Mononuclear cell (primary cell): ENCODE results near the gene CDH24. TPM values are rescaled to one million over a fixed set of nuclear protein-coding genes. Genes with fewer than 3 reads are reported as not detected.

Experiments
- H3K27me3 ChIP-seq: 2 replicates; pipeline ENCODE4 v1.6.0; 2011; ENCODE audit warnings: low read length, control low read depth; ENCODE audit not compliant: insufficient read depth
- H3K4me1 ChIP-seq: 2 replicates; pipeline ENCODE4 v1.5.1; 2011; ENCODE audit warnings: mild to moderate bottlenecking, low read length, control low read depth; ENCODE audit not compliant: insufficient read depth
- H3K4me3 ChIP-seq: 2 replicates; pipeline ENCODE4 v1.5.1; 2011; ENCODE audit warnings: mild to moderate bottlenecking, low read length, moderate library complexity
- H3K9me3 ChIP-seq: 2 replicates; pipeline ENCODE4 v1.5.1; 2011; ENCODE audit warnings: low read depth, mild to moderate bottlenecking, control low read depth, low read length
- total RNA-seq: library from RNA; depleted of rRNA; stranded (reverse); fragments of >200 nt; gene quantifications from one replicate; pipeline ENCODE4 v1.2.3, GENCODE V29; 2012

Gene CDH24
- 0.63 TPM for total RNA-seq

DNA sequence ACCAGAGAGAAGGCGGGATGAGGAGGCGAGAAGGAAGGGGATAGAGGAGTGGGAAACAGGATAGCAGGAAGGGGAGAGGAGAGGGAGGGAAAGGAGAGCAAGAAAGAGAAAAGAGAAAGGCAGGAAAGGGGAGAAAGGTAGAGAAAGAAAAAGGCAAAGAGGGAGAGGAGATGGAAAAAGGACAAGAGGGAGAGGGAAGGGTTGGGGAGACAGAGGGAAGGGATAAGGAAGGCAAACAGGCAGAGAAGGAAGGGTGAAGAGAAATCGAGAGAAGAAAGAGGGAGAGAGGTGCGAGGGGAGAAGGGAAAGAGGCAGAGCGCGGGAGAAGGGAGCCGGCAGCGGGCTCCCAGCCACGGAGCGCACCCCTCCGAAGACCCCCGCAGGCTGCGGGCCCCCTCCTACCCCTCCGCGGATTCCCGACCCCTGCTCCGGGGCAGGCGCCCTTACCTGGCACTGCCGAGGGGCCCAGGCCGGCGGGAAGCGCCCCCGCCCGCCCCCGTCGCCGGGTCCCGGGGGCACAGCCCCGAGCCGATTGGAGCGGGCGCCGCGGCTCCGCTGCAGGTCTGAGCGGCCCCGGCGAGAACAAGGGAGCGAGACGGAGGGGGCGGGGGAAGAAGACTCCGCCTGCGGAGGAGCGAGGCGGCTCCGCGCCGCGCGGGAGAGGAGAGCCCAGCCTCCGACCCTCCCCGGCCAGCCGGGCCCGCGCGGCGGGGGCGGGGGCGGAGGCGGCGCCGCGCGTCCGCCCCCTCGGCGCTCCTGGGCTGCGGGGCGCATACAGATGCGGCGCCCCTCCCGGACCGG, at the start of gene CDH24:
Gene CDH24, minus strand, starts transcription at position 565 of the 801 bp plus-strand sequence. CDS start 1,787 bp downstream, outside the sequence.
- Histone ChIP-seq H3K4me3 (peak within 1 kb of the TSS; percentile 47), H3K4me1 (peaks cover 20% of the 10 kb centered on the region), H3K9me3 (no peaks in the 10 kb centered on the region), H3K27me3 (no peaks in the 10 kb centered on the region)

DNA sequence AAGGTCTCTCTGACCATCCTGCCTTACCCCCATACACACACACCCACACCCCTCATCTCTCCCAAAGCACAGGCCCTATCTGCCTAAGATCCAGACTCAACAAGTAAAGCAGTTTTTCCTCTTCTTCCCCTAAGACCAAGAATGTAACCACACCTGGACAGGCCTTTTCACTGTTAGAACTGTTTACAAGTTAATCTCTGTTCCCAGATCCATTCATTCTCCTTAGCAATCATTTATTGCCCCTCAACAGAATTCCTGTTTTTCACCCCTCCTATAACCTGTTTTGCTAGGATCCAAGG, 49.4 kb upstream of the CDH24 start:
- Histone ChIP-seq H3K9me3 (no peaks in the 10 kb centered on the region), H3K4me3 (no peak overlapping the region), H3K27me3 (peaks cover 2% of the 10 kb centered on the region), H3K4me1 (peaks cover 19% of the 10 kb centered on the region)

DNA sequence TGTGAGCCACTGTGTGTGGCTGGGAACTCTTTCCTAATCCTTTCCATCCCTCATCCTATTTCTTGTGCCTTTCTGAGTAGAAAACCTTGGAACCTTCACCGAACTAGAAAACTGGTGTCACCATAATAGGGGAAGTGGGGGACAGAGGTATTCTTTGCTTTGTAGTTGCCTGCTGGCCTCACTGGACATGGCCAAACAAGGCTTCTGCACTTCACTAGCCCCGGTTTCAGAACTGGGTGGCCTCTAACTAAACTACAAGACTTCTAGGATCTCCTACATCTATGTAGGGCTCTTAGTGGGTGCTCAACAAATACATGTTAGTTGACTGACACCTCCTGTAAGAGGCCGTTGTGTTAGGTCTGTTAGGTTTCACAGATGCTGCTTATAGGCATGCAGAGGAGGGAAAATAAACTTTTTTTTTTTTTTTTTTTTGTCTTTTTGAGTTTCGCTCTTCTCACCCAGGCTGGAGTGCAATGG, 48.1 kb upstream of the CDH24 start:
- H3K4me3 ChIP-seq = no peak overlapping the region
- H3K4me1 ChIP-seq = peaks cover 9% of the 10 kb centered on the region
- no peaks in the 10 kb centered on the region for H3K27me3 ChIP-seq
- no peaks in the 10 kb centered on the region for H3K9me3 ChIP-seq

DNA sequence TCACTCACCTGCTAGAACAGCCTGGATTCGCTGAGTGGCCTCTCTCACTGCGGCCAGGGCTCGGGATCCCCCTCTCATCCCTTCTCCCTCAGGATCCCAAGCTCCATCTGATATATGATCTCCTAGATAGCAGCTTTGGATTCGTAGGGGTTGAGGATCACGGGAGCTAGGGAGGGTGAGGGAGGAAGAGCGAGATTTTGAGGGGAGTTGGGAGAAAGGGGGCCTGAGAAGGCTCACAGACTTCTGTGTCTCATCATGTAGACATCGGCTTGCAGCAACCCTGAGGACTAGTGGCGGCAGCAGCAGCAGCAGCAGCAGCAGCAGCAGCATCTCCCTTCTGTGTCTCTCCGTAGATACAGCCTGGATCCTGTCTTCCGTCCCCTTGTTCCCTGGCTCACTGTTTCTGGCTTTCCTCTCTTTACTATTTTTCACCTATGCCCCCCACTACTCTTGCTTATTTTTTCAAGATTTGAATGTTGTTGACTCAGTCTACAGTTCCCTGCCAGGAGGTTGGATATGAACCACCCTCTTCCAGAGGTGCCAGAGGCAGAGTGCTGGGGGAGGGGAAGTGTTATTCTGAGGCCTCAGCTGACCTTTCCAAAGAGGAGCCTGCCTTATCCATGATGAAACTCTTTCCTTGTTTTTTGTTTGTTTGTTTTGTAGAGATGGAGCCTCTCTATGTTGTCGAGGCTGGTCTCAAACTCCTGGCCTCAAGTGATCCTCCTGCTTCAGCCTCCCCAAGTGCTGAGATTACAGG, 47.4 kb upstream of the CDH24 start, which contains the start of gene CIROP:
Gene CIROP, minus strand, starts transcription at position 399 of the 757 bp plus-strand sequence. Its CDS starts 69 bp downstream, at position 330.
- Histone ChIP-seq H3K4me1 (peaks cover 9% of the 10 kb centered on the region), H3K9me3 (no peaks in the 10 kb centered on the region), H3K4me3 (no peak within 1 kb of the TSS), H3K27me3 (no peaks in the 10 kb centered on the region)

GRCh38 chr14:23104070-23104590, 46.8 kb upstream of the CDH24 start:
- H3K9me3 ChIP-seq = no peaks in the 10 kb centered on the region
- no peaks in the 10 kb centered on the region for H3K27me3 ChIP-seq
- H3K4me1 ChIP-seq = peaks cover 9% of the 10 kb centered on the region
- H3K4me3 ChIP-seq = no peak overlapping the region

DNA sequence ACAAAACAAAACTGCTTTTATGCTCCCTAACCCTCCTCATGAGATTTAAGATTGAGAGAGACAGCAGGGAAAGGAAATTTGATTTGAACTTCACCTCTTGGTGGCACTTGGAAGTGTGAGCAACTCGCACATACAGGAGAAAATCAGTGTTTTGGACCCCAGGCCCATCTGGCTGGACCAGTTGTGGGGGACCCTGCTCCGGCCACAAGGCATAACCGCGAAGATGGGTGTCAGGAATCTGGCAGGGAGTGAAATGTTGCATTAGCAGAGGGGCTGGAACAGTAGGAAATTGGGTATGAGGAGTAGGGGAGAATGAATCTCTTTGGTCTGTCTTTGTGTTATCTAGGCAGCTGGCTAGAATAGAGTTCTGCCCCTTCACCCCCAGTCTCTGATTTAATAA, 46.3 kb upstream of the CDH24 start:
- Histone ChIP-seq H3K4me1 (peaks cover 9% of the 10 kb centered on the region), H3K4me3 (no peak overlapping the region), H3K9me3 (no peaks in the 10 kb centered on the region)

DNA sequence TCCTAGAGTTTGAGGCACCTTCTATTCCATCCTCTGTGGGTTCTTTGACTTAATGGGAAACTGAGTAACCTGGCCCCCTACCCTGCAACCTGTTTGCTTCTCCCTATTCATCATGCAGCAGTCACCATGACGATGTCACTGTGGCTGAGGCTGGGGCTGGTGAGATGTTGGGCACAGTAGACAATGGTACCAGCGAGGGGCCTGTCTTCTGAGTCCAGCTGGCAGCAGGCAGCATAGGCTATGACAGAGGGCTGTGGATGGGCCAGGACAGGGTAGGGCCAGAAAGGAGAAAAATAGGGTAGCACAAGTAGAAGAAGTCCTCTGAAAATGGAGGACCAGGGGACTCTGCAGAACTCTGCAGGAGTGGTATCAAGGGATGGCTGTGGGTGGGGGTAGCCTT, 45.5 kb upstream of the CDH24 start:
- Histone ChIP-seq H3K27me3 (no peaks in the 10 kb centered on the region), H3K9me3 (no peaks in the 10 kb centered on the region), H3K4me3 (no peak overlapping the region), H3K4me1 (peaks cover 9% of the 10 kb centered on the region)

More for the DNA sequence above, 46.3 kb upstream of the CDH24 start:
- H3K27me3 ChIP-seq = no peaks in the 10 kb centered on the region

GRCh38 chr14:23101986-23102625, 44.8 kb upstream of the CDH24 start:
- Histone ChIP-seq H3K4me3 (no peak overlapping the region), H3K4me1 (peaks cover 14% of the 10 kb centered on the region), H3K27me3 (no peaks in the 10 kb centered on the region), H3K9me3 (no peaks in the 10 kb centered on the region)

DNA sequence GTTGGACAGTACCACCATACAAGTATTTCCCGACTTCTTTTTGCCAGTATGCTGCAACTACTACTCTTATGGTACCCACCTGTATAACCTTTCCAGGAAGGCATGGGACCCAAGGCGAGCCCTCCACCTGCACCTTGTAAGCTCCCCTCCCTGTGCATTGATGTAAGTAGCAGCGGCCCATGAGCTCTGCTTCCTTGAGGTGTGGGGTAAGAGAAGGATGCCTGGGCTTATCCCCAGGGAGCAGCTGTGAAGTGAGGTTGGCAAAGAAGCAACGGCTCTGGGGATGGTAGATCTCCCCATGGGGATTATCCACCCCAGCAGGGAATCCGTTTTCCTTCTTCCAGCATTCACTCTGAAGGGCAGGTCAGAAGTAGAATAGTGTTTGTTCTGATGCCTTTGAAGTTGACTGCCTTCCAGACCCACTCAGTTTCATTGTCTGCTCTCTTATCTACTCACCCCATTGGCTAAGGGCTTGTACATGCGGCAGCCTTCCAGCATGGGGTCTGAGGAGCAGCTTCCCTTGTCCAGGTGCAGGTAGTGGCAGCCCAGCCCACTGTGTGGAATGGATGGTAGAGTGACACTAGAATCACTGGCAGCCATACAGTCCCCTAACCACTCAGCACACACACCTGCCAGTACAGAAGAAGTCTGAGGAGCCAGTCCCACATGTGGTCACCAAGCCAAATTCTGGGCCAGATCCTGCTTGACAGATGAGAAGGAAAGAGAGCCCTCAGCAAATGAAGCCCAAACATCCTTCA, 44.1 kb upstream of the CDH24 start:
- Histone ChIP-seq H3K4me1 (peaks cover 21% of the 10 kb centered on the region), H3K4me3 (no peak overlapping the region), H3K9me3 (no peaks in the 10 kb centered on the region), H3K27me3 (no peaks in the 10 kb centered on the region)

GRCh38 chr14:23099212-23099861, 42.0 kb upstream of the CDH24 start:
- Histone ChIP-seq H3K4me1 (peaks cover 15% of the 10 kb centered on the region), H3K4me3 (no peak overlapping the region), H3K9me3 (no peaks in the 10 kb centered on the region), H3K27me3 (no peaks in the 10 kb centered on the region)

- Histone ChIP-seq H3K9me3 (no peaks in the 10 kb centered on the region), H3K27me3 (no peaks in the 10 kb centered on the region), H3K4me1 (peaks cover 28% of the 10 kb centered on the region), H3K4me3 (no peak overlapping the region)
Observed at GRCh38 chr14:23097786-23098185, 40.5 kb upstream of the CDH24 start.

DNA sequence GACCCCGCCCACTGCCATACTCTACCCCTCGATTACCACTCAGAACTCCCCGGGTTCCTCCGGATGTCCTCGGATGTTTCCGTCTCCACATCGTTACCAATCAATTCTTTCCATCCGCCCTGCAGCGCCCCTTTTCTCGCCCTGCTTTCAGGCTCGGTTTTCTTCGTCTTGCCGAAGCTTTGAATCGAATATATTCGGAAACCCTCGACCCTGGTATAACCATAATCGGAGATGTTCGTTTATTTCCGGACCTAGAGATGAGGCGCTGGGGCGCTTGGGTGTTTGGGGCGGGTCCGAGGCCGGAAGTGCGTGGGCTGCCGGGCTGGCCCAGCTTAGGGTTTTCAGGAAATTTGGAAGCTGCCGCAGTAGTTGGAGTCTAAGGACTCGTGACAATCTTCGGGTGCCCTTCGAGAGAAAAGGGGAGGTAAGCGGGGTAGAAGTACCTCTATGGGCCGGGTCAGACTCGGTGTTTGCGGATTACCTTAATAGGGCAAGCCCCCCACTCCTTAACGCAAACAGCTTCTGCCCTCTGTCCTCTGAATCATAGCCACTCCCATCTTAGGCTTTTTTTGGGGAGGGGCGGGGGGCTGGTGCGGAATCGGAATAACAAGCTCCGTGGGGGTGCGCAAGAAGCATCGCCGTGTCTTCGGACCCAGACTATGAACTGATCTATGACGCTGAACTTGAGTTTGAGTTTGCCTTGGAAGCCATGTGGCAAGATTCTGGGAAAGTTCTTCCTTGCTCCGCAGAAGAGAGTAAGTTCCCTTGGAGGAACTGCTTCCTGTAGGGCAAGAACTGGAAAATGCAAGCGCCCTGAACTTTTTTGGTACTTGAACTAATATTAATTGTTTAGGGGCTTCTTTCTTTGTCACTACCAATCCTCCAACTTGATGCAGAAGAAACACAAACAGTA, 38.1 kb upstream of the CDH24 start, which contains the start of gene C14orf119:
Gene C14orf119, plus strand, starts transcription at position 310 of the 913 bp plus-strand sequence. CDS start 2,154 bp downstream, outside the sequence.
- Histone ChIP-seq H3K27me3 (no peaks in the 10 kb centered on the region), H3K4me3 (peak within 1 kb of the TSS; percentile 81), H3K4me1 (peaks cover 28% of the 10 kb centered on the region), H3K9me3 (no peaks in the 10 kb centered on the region)

- H3K4me1 ChIP-seq = peaks cover 28% of the 10 kb centered on the region
- peak within 1 kb of the TSS; percentile 81 for H3K4me3 ChIP-seq
- H3K9me3 ChIP-seq = no peaks in the 10 kb centered on the region
- H3K27me3 ChIP-seq = no peaks in the 10 kb centered on the region
Observed at GRCh38 chr14:23094666-23095195, 37.4 kb upstream of the CDH24 start, which contains the start of gene ACIN1. Gene ACIN1, minus strand, starts transcription at chr14:23095136. Its CDS starts 24 bp downstream, at chr14:23095112.
